Caco-2 (cell line): ENCODE measurements around the gene NR2F1. TPM values are rescaled to one million over a fixed set of nuclear protein-coding genes. Genes with fewer than 3 reads are reported as not detected.

ENCODE experiments used
- BruUV-seq: library from RNA; stranded (reverse); fragments of 400-500 nt; replicated peaks from 2 replicates; lab custom pipeline; 2021; lab: Mats Ljungman, UMichigan
- CTCF ChIA-PET: fragments of 300-600 bp; sonication (Branson Sonifier 250); formaldehyde crosslinking; loops from one replicate; lab custom pipeline; 2022; ENCODE audit warnings: antibody characterized with exemption; lab: Charles Lee
- POLR2A ChIA-PET: fragments of 300-600 bp; sonication (Branson Sonifier 250); formaldehyde crosslinking; loops from one replicate; lab custom pipeline; 2022; ENCODE audit warnings: antibody characterized with exemption; lab: Charles Lee
- DNase-seq, 2 experiments: peaks; one replicate each; pipeline versions ENCODE4 v3.0.0 to v3.0.0-alpha.2; 2020 to 2022
- H3K27me3 ChIP-seq: replicated peaks from 2 replicates; pipeline ENCODE4 v1.6.0; 2011; ENCODE audit warnings: low read length; ENCODE audit not compliant: control insufficient read depth, insufficient read depth
- H3K36me3 ChIP-seq: 2 replicates; pipeline ENCODE4 v1.5.1; 2011; ENCODE audit warnings: low read length; ENCODE audit not compliant: control insufficient read depth, insufficient read depth
- H3K4me1 ChIP-seq: fragments of 250-450 bp; sonication (Bioruptor Pico); 2 replicates; pipeline ENCODE4 v1.5.1; 2020; ENCODE audit warnings: mild to moderate bottlenecking
- H3K4me3 ChIP-seq: 2 replicates; pipeline ENCODE4 v1.5.1; 2011; ENCODE audit warnings: low read depth, mild to moderate bottlenecking, control low read depth, low read length
- H3K9me3 ChIP-seq: fragments of 250-450 bp; sonication (Bioruptor Pico); 2 replicates; pipeline ENCODE4 v1.5.1; 2020; ENCODE audit warnings: mild to moderate bottlenecking, moderate library complexity
- H3K27ac Mint-ChIP-seq: one replicate; pipeline ENCODE4 v1.8.0; 2022; ENCODE audit warnings: mixed read lengths; ENCODE audit not compliant: unreplicated experiment
- H3K27me3 Mint-ChIP-seq: one replicate; pipeline ENCODE4 v1.8.0; 2022; ENCODE audit warnings: mixed read lengths; ENCODE audit not compliant: insufficient read depth, unreplicated experiment
- H3K36me3 Mint-ChIP-seq: one replicate; pipeline ENCODE4 v1.8.0; 2022; ENCODE audit warnings: mild to moderate bottlenecking, mixed read lengths; ENCODE audit not compliant: insufficient read depth, unreplicated experiment
- H3K4me1 Mint-ChIP-seq: one replicate; pipeline ENCODE4 v1.8.0; 2022; ENCODE audit warnings: low read depth, mixed read lengths; ENCODE audit not compliant: unreplicated experiment
- H3K4me3 Mint-ChIP-seq: one replicate; pipeline ENCODE4 v1.8.0; 2022; ENCODE audit warnings: mild to moderate bottlenecking, moderate library complexity, mixed read lengths; ENCODE audit not compliant: unreplicated experiment
- H3K9me3 Mint-ChIP-seq: one replicate; pipeline ENCODE4 v1.8.0; 2022; ENCODE audit warnings: mixed read lengths; ENCODE audit not compliant: unreplicated experiment
- CTCF ChIP-seq, 2 experiments: fragments of 200-600 bp in 1 of 2; IDR thresholded peaks; 1 replicate in 1 of 2; 2 replicates in 1 of 2; pipeline versions ENCODE4 v1.5.1 to v1.8.0; 2011 to 2022; ENCODE audit warnings: antibody characterized with exemption in 1 of 2, control low read depth in 1 of 2, inconsistent platforms in 1 of 2, low read depth in 1 of 2, low read length in 1 of 2, mild to moderate bottlenecking in 1 of 2, moderate library complexity in 1 of 2; ENCODE audit not compliant: insufficient read depth in 1 of 2, severe bottlenecking in 1 of 2, unreplicated experiment in 1 of 2
- intact Hi-C: fragments of 100-400 bp; cut with micrococcal nuclease; formaldehyde crosslinking; loops from one replicate; pipeline ENCODE4 v1.10.0; 2022; ENCODE audit not compliant: unreplicated experiment
- total RNA-seq: library from RNA; stranded (reverse); gene quantifications from 2 replicates; pipeline ENCODE4 v1.2.3, GENCODE V29; 2022

Gene NR2F1
- total RNA-seq, 1 experiment from 2014 or later, result 0.70 TPM

DNA sequence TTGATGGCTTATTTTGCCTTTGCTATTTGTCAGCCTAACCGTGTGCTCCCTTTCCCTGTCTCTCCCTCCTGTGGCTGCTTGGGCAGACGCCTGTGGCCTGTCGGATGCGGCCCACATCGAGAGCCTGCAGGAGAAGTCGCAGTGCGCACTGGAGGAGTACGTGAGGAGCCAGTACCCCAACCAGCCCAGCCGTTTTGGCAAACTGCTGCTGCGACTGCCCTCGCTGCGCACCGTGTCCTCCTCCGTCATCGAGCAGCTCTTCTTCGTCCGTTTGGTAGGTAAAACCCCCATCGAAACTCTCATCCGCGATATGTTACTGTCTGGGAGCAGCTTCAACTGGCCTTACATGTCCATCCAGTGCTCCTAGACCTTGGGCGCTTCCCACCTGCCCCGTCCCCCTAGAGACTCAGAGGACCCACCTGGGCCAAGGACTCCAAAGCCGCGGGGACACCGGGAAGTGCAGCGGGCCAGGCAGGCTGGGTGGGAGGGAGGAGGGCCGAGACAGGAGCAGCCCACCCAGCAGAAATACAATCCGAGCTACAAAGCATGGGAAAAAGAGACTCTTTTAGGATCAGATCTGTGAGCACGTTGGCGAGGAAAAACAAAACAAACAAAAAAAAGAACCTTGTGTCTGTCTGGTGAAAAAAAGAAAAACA lies 10.6 kb downstream of the NR2F1 start:
- no peak overlapping the region for H3K27ac Mint-ChIP-seq
- no peak overlapping the region for H3K4me3 Mint-ChIP-seq
- intact Hi-C loops, result no loop called here
- no peaks in the 10 kb centered on the region for H3K4me1 ChIP-seq
- no peaks in the 10 kb centered on the region for H3K9me3 ChIP-seq
- ChIA-PET CTCF (no interaction called here), POLR2A (no interaction called here)
- H3K36me3 ChIP-seq, result no peaks in the 10 kb centered on the region
- H3K4me3 ChIP-seq, result no peak overlapping the region
- no peaks in the 10 kb centered on the region for H3K27me3 ChIP-seq
- H3K9me3 Mint-ChIP-seq, result no peaks in the 10 kb centered on the region
- no peak for DNase-seq
- H3K36me3 Mint-ChIP-seq, result no peaks in the 10 kb centered on the region
- TF ChIP-seq CTCF (IDR thresholded peaks at IDR 0.05; ENCODE audit: insufficient read depth in 1 of 2, low read depth in 1 of 2, low read length in 1 of 2, severe bottlenecking in 1 of 2, unreplicated experiment in 1 of 2), result no peak
- no peaks in the 10 kb centered on the region for H3K27me3 Mint-ChIP-seq
- no peaks in the 10 kb centered on the region for H3K4me1 Mint-ChIP-seq
- no TSS peak for BruUV-seq

DNA sequence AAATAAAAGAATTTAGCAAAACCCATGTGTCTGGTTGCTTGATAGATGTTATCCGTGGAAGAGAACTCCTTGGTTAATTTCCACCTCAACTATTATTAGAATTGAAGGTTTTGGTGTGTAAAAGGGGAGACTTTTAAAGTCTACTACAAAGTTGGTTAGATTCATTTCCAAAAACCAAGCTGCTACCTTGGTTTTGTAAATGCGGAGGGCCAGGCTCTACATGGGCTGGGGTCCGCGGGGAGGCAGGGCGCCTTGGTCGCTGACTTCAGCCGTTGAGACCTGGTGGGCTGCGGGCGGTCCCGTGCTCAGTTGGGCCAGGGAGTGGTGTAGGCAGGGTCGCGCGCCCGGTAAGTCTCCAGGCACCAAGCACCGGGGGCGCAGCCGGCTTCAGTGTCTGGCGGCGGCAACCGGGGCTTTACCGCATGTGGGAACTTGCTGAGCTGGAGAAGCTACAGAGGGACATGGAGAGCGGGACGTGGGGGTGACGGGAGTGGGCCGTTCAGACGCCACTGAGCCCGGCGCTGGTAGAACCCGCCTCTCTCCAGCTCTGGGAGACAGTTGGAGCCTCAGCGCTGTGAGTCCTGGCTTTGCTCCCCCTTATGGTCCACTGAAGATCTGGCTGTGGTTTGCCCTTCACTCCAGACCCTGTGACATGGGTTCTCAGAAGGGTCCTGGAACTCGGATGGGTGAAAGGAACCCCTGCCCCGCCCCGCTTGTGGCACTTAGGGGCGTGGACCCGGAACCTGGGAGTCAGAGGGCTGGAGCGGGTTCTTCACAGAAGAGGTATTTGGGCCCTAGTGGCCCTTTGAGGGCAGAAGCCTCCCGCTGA lies 11.8 kb downstream of the NR2F1 start:
- Mint-ChIP-seq H3K9me3 (no peaks in the 10 kb centered on the region), H3K27ac (no peak overlapping the region), H3K4me1 (no peaks in the 10 kb centered on the region), H3K4me3 (no peak overlapping the region), H3K36me3 (no peaks in the 10 kb centered on the region), H3K27me3 (no peaks in the 10 kb centered on the region)
- no peaks in the 10 kb centered on the region for H3K27me3 ChIP-seq
- POLR2A ChIA-PET, result no interaction called here
- H3K9me3 ChIP-seq, result no peaks in the 10 kb centered on the region
- intact Hi-C loops, result no loop called here
- no peak overlapping the region for H3K4me3 ChIP-seq
- TF ChIP-seq CTCF (IDR thresholded peaks at IDR 0.05; ENCODE audit: insufficient read depth in 1 of 2, low read depth in 1 of 2, low read length in 1 of 2, severe bottlenecking in 1 of 2, unreplicated experiment in 1 of 2), result no peak
- CTCF ChIA-PET, result no interaction called here
- no peaks in the 10 kb centered on the region for H3K36me3 ChIP-seq
- no peak for DNase-seq
- no peaks in the 10 kb centered on the region for H3K4me1 ChIP-seq
- no TSS peak for BruUV-seq

GRCh38 chr5:93595420-93596147 lies 12.6 kb downstream of the NR2F1 start:
- H3K27me3 ChIP-seq, result no peaks in the 10 kb centered on the region
- H3K4me3 Mint-ChIP-seq, result no peak overlapping the region
- no peaks in the 10 kb centered on the region for H3K4me1 Mint-ChIP-seq
- no peak overlapping the region for H3K4me3 ChIP-seq
- H3K9me3 Mint-ChIP-seq, result no peaks in the 10 kb centered on the region
- H3K27me3 Mint-ChIP-seq, result no peaks in the 10 kb centered on the region
- TF ChIP-seq CTCF (IDR thresholded peaks at IDR 0.05; ENCODE audit: insufficient read depth in 1 of 2, low read depth in 1 of 2, low read length in 1 of 2, severe bottlenecking in 1 of 2, unreplicated experiment in 1 of 2), result no peak
- ChIA-PET POLR2A (no interaction called here), CTCF (no interaction called here)
- intact Hi-C loops, result no loop called here
- no peak overlapping the region for H3K27ac Mint-ChIP-seq
- H3K36me3 ChIP-seq, result no peaks in the 10 kb centered on the region
- no peaks in the 10 kb centered on the region for H3K9me3 ChIP-seq
- H3K36me3 Mint-ChIP-seq, result no peaks in the 10 kb centered on the region
- BruUV-seq, result no TSS peak
- no peak for DNase-seq
- H3K4me1 ChIP-seq, result no peaks in the 10 kb centered on the region
